Measurements from ENCODE around the gene TXNL4A. TPM values are rescaled to one million over a fixed set of nuclear protein-coding genes. Genes with fewer than 3 reads are reported as not detected.
A peak's percentile ranks its signal among the peaks of the same experiment; 100 is the strongest.

TXNL4A gene
- total RNA-seq, 2 experiments from 2014 or later: 55.0 to 55.7 TPM

- TF ChIP-seq CTCF (IDR thresholded peaks at IDR 0.05): no peak
- H3K4me1 Mint-ChIP-seq (ENCODE audit: low read depth): peaks cover 33% of the 10 kb centered on the region
- CTCF ChIA-PET: no interaction called here
These were observed 783 bp upstream of the TXNL4A start for GRCh38 chr18:79989195-79989497.

GRCh38 chr18:79988071-79988450 lies 302 bp downstream of the TXNL4A start:
- peaks cover 42% of the 10 kb centered on the region for H3K36me3 Mint-ChIP-seq (ENCODE audit: low read depth)
- peak; percentile 57 for TF ChIP-seq CTCF (IDR thresholded peaks at IDR 0.05)
- H3K27ac Mint-ChIP-seq: peak overlapping the region; percentile 89
- DNase-seq (peak; percentile 20 to 83 (median 53)), ATAC-seq (ENCODE audit: poor library complexity) (peak; percentile 71)
- H3K27me3 ChIP-seq (ENCODE audit: control insufficient read depth in 1 of 2, insufficient read depth in 2 of 2, low read length in 2 of 2): no peaks in the 10 kb centered on the region
- H3K4me3 Mint-ChIP-seq: peak overlapping the region; percentile 93
- H3K4me1 Mint-ChIP-seq (ENCODE audit: low read depth): peaks cover 44% of the 10 kb centered on the region
- no peaks in the 10 kb centered on the region for H3K9me3 Mint-ChIP-seq
- H3K27me3 Mint-ChIP-seq: no peaks in the 10 kb centered on the region
- peaks cover 36% of the 10 kb centered on the region for H3K4me1 ChIP-seq (ENCODE audit: insufficient read depth, low read length)
- H3K9me3 ChIP-seq (ENCODE audit: control insufficient read depth in 1 of 2, insufficient read depth in 1 of 2, low read length in 2 of 2): no peaks in the 10 kb centered on the region
- intact Hi-C loops (cut with DNase I, micrococcal nuclease): loop anchor here (1.0 to 2.0 kb wide), 4 partner anchors 37 to 311 kb away; partner anchors contain the start of genes ADNP2 (in 2 of the 2) and SLC66A2 (in 2 of the 2)
- ChIA-PET POLR2A (interaction anchor here (0.7 to 3.0 kb wide), 11 partner anchors 11 to 309 kb away, joined by 3 to 26 read pairs (median 5); partner anchors contain the start of genes HSBP1L1, RBFA and SLC66A2), CTCF (interaction anchor here (0.5 to 2.3 kb wide), 5 partner anchors 25 to 100 kb away, joined by 3 to 8 read pairs (median 4); partner anchors contain the start of gene SLC66A2)
- H3K36me3 ChIP-seq (ENCODE audit: insufficient read depth, low read length): peaks cover 16% of the 10 kb centered on the region
- H3K27ac ChIP-seq (ENCODE audit: low read depth in 1 of 2, low read length in 2 of 2): peak overlapping the region; percentile 80 to 89
- H3K4me3 ChIP-seq (ENCODE audit: low read length): peak overlapping the region; percentile 82

More at GRCh38 chr18:79989195-79989497, 783 bp upstream of the TXNL4A start:
- Mint-ChIP-seq H3K27me3 (no peaks in the 10 kb centered on the region), H3K9me3 (no peaks in the 10 kb centered on the region), H3K4me3 (peak overlapping the region; percentile 93), H3K36me3 (ENCODE audit: low read depth) (peaks cover 31% of the 10 kb centered on the region), H3K27ac (peak overlapping the region; percentile 89)
- Histone ChIP-seq H3K4me1 (ENCODE audit: insufficient read depth, low read length) (peaks cover 26% of the 10 kb centered on the region), H3K27me3 (ENCODE audit: control insufficient read depth in 1 of 2, insufficient read depth in 2 of 2, low read length in 2 of 2) (no peaks in the 10 kb centered on the region), H3K27ac (ENCODE audit: low read depth in 1 of 2, low read length in 2 of 2) (peak overlapping the region; percentile 84 to 89), H3K4me3 (ENCODE audit: low read length) (peak overlapping the region; percentile 82), H3K36me3 (ENCODE audit: insufficient read depth, low read length) (peaks cover 16% of the 10 kb centered on the region), H3K9me3 (ENCODE audit: control insufficient read depth in 1 of 2, insufficient read depth in 1 of 2, low read length in 2 of 2) (no peaks in the 10 kb centered on the region)
- ATAC-seq (ENCODE audit: poor library complexity) (no peak), DNase-seq (no peak)
- intact Hi-C loops (cut with DNase I, micrococcal nuclease): loop anchor here (1.0 to 2.0 kb wide), 4 partner anchors 25 to 312 kb away; partner anchors contain the start of genes ADNP2 (in 2 of the 2), SLC66A2 (in 2 of the 2) and HSBP1L1 (in 1 of the 2)
- POLR2A ChIA-PET: interaction anchor here (0.7 to 3.0 kb wide), 6 partner anchors 25 to 310 kb away, joined by 3 to 26 read pairs (median 6); partner anchors contain the start of genes HSBP1L1, RBFA and SLC66A2

GRCh38 chr18:79987566-79987965 lies 797 bp downstream of the TXNL4A start:
- H3K27ac ChIP-seq (ENCODE audit: low read depth in 1 of 2, low read length in 2 of 2): peak overlapping the region in 1 of 2 donors; percentile 80
- intact Hi-C loops (cut with DNase I, micrococcal nuclease): no loop called here
- DNase-seq (peak in 2 of 14 experiments; percentile 22 to 26), ATAC-seq (ENCODE audit: poor library complexity) (no peak)
- peaks cover 48% of the 10 kb centered on the region for H3K4me1 Mint-ChIP-seq (ENCODE audit: low read depth)
- ChIA-PET CTCF (interaction anchor here (0.5 to 2.3 kb wide), 5 partner anchors 24 to 99 kb away, joined by 3 to 8 read pairs (median 4); partner anchors contain the start of gene SLC66A2), POLR2A (interaction anchor here (0.7 to 3.0 kb wide), 11 partner anchors 11 to 308 kb away, joined by 3 to 26 read pairs (median 5); partner anchors contain the start of genes HSBP1L1, RBFA and SLC66A2)
- H3K4me3 Mint-ChIP-seq: peak overlapping the region; percentile 93
- peak overlapping the region; percentile 82 for H3K4me3 ChIP-seq (ENCODE audit: low read length)
- H3K9me3 Mint-ChIP-seq: no peaks in the 10 kb centered on the region
- TF ChIP-seq CTCF (IDR thresholded peaks at IDR 0.05): no peak
- no peaks in the 10 kb centered on the region for H3K9me3 ChIP-seq (ENCODE audit: control insufficient read depth in 1 of 2, insufficient read depth in 1 of 2, low read length in 2 of 2)
- peaks cover 41% of the 10 kb centered on the region for H3K4me1 ChIP-seq (ENCODE audit: insufficient read depth, low read length)
- H3K36me3 Mint-ChIP-seq (ENCODE audit: low read depth): peaks cover 44% of the 10 kb centered on the region
- H3K27me3 ChIP-seq (ENCODE audit: control insufficient read depth in 1 of 2, insufficient read depth in 2 of 2, low read length in 2 of 2): no peaks in the 10 kb centered on the region
- H3K27ac Mint-ChIP-seq: peak overlapping the region; percentile 89
- peaks cover 18% of the 10 kb centered on the region for H3K36me3 ChIP-seq (ENCODE audit: insufficient read depth, low read length)
- no peaks in the 10 kb centered on the region for H3K27me3 Mint-ChIP-seq

All from CD4-positive, alpha-beta T cell (primary cell).